HEK293 (cell line): Measurements from ENCODE around the gene XIAP.

Experiments
- CTCF ChIP-seq: fragments of 450-650 bp; formaldehyde crosslinking; IDR thresholded peaks from 2 replicates; pipeline ENCODE4 v1.5.1; 2016; ENCODE audit warnings: missing biosample characterization, missing genetic modification characterization
- ZBTB7A ChIP-seq: fragments of 450-650 bp; formaldehyde crosslinking; IDR thresholded peaks from 2 replicates; pipeline ENCODE4 v1.5.1; 2016; ENCODE audit warnings: low read depth, missing biosample characterization, missing genetic modification characterization
- ZNF274 ChIP-seq, 2 experiments: fragments of 200-500 bp in 1 of 2; fragments of 450-650 bp in 1 of 2; sonication (Bioruptor generic) in 1 of 2; formaldehyde crosslinking in 1 of 2; IDR thresholded peaks; 2 replicates each; pipeline versions ENCODE4 v1.5.1 to v1.6.1; 2014 to 2016; ENCODE audit warnings: borderline replicate concordance in 1 of 2, inconsistent platforms in 1 of 2, low read length in 1 of 2, missing biosample characterization in 1 of 2, missing genetic modification characterization in 1 of 2

- TF ChIP-seq ZBTB7A (tag by site-specific recombination): no peak
- no peak for TF ChIP-seq CTCF
- no peak for TF ChIP-seq ZNF274 (IDR thresholded peaks at IDR 0.05; ENCODE audit: low read length)
- TF ChIP-seq ZNF274 (tag by site-specific recombination; IDR thresholded peaks at IDR 0.05; ENCODE audit: borderline replicate concordance): no peak
Observed at GRCh38 chrX:123899701-123900100, 39.8 kb downstream of the XIAP start.
